ENCODE results near the gene ERF. TPM values are rescaled to one million over a fixed set of nuclear protein-coding genes. Genes with fewer than 3 reads are reported as not detected.

The ERF gene
- total and polyA plus RNA-seq, 10 of the 15 experiments (the other 5 are each of a cell fraction or from before 2014, with no cell fraction given), result 0.02 to 51.8 (median 14.4) TPM

GRCh38 chr19:42232435-42232834, 22.5 kb downstream of the ERF start (continued):
- no peak for TF ChIP-seq TCF12 (IDR thresholded peaks at IDR 0.05; ENCODE audit: low read depth, low read length)
- TF ChIP-seq CBX5 (IDR thresholded peaks at IDR 0.05; ENCODE audit: low read depth), result no peak
- no peak for TF ChIP-seq ZNF207 (IDR thresholded peaks at IDR 0.05; ENCODE audit: borderline replicate concordance)
- TF ChIP-seq SP1 (IDR thresholded peaks at IDR 0.05; ENCODE audit: low read depth, low read length), result no peak
- no peak for TF ChIP-seq PBX3 (IDR thresholded peaks at IDR 0.05; ENCODE audit: insufficient replicate concordance, low read depth, low read length)

GRCh38 chr19:42230571-42230970, 24.4 kb downstream of the ERF start:
- Histone ChIP-seq H3K79me2 (ENCODE audit: control insufficient read depth, insufficient read depth, low read length) (no peaks in the 10 kb centered on the region; the same call in none of the 2 replicates), H3K27ac (ENCODE audit: control insufficient read depth, insufficient read depth) (no peak overlapping the region), H3K36me3 (ENCODE audit: control insufficient read depth in 2 of 2, insufficient read depth in 2 of 2, low read length in 1 of 2) (peaks cover 32 to 39% of the 10 kb centered on the region in 2 experiments), H3K9me3 (replicated peaks; ENCODE audit: control insufficient read depth, insufficient read depth, low read length) (no peaks in the 10 kb centered on the region), H2AFZ (ENCODE audit: control insufficient read depth, low read depth, low read length) (no peak overlapping the region), H3K4me3 (no peak overlapping the region), H3K9ac (ENCODE audit: control insufficient read depth, insufficient read depth, low read length) (no peak overlapping the region), H3K27me3 (replicated peaks in 1 of 2; ENCODE audit: control insufficient read depth in 2 of 2, insufficient read depth in 2 of 2, low read length in 1 of 2) (no peaks in the 10 kb centered on the region), H3K4me1 (ENCODE audit: control insufficient read depth, insufficient read depth, low read length) (no peaks in the 10 kb centered on the region), H4K20me1 (ENCODE audit: control insufficient read depth, insufficient read depth) (no peaks in the 10 kb centered on the region; the same call in none of the 2 replicates), H3K4me2 (ENCODE audit: control insufficient read depth, insufficient read depth) (no peak overlapping the region)
- no peak for DNase-seq (ENCODE audit: low read depth, low spot score)
- ChIA-PET POLR2A (no interaction called here), RAD21 (ENCODE audit: unreplicated experiment) (no interaction called here), CTCF (interaction anchor here (1.1 kb wide), 1 partner anchor 66 kb away, joined by 3 read pairs; no protein-coding TSS in a partner anchor), SMC1A (ENCODE audit: uncharacterized antibody, unreplicated experiment) (interaction anchor here (0.6 kb wide), 1 partner anchor 52 kb away, joined by 3 read pairs; no protein-coding TSS in a partner anchor)
- 98% methylated on average over 4 of the region's 4 CpGs for WGBS (ENCODE audit: insufficient coverage, insufficient replicate concordance, low lambda C conversion rate, missing lambda C conversion rate)
- TF ChIP-seq EZH2 (IDR thresholded peaks at IDR 0.05; ENCODE audit: borderline replicate concordance, control insufficient read depth, low read depth, low read length) (no peak), POU2F2 (IDR thresholded peaks at IDR 0.05; ENCODE audit: borderline replicate concordance, low read depth, low read length) (no peak), MYC (IDR thresholded peaks at IDR 0.05; ENCODE audit: insufficient read depth, insufficient read length, insufficient replicate concordance, low read length, severe bottlenecking) (no peak), ZBTB40 (IDR thresholded peaks at IDR 0.05; ENCODE audit: borderline replicate concordance) (no peak), RELA (IDR thresholded peaks at IDR 0.05; ENCODE audit: borderline replicate concordance, partially characterized antibody) (no peak), RBBP5 (conservative IDR thresholded peaks at IDR 0.05) (no peak)
- no peak for FAIRE-seq
- BruUV-seq (replicated peaks), result no TSS peak
- intact Hi-C loops (cut with micrococcal nuclease; ENCODE audit: unreplicated experiment), result no loop called here
- ATAC-seq, result no peak
- in situ Hi-C loops (cut with MboI), result no loop called here
